ENCODE results near the gene STYXL1. TPM values are rescaled to one million over a fixed set of nuclear protein-coding genes. Genes with fewer than 3 reads are reported as not detected.
A peak's percentile ranks its signal among the peaks of the same experiment; 100 is the strongest.
"Not testable (repeated sequence)": the region's sequence is repeated elsewhere in the genome, so short reads cannot be mapped to it uniquely, and the experiment has no call there.

The STYXL1 gene
- total and polyA plus RNA-seq, 7 donors, result 9.4 to 81.4 (median 30.7) TPM

DNA sequence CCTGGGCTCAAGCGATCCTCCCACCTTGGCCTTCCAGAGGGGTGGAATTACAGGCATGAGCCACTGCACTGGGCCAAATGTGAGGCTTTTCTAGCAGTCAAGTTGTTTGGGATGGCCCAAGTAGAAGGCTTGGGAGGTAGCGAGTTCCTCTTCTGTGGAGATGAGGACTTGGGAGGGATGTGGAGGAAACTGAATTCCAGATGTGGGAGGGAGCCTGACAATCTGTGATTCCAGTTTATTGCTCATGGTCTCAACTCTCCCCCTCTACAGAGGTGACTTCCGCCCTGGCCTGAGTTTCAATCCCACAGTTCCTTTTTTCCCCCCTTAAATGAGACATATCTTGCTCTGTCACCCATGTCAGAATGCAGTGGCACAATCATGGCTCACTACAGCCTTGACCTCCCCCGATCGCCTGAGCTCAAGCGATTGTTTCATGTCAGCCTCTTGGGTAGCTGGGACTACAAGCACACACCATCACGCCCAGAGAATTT lies 3.4 kb downstream of the STYXL1 start:
- WGBS, 2 donors, result 95 to 98% methylated on average over 7 of the region's 7 CpGs
- no peaks in the 10 kb centered on the region for H3K27me3 ChIP-seq
- H3K36me3 ChIP-seq, result peaks cover 0 to 8% (median 0%) of the 10 kb centered on the region in 4 donors
- TF ChIP-seq POLR2AphosphoS5 (IDR thresholded peaks at IDR 0.05) (no peak), POLR2A (IDR thresholded peaks at IDR 0.05) (no peak), EP300 (IDR thresholded peaks at IDR 0.05) (no peak)
- TF ChIP-seq, protein P1, sequence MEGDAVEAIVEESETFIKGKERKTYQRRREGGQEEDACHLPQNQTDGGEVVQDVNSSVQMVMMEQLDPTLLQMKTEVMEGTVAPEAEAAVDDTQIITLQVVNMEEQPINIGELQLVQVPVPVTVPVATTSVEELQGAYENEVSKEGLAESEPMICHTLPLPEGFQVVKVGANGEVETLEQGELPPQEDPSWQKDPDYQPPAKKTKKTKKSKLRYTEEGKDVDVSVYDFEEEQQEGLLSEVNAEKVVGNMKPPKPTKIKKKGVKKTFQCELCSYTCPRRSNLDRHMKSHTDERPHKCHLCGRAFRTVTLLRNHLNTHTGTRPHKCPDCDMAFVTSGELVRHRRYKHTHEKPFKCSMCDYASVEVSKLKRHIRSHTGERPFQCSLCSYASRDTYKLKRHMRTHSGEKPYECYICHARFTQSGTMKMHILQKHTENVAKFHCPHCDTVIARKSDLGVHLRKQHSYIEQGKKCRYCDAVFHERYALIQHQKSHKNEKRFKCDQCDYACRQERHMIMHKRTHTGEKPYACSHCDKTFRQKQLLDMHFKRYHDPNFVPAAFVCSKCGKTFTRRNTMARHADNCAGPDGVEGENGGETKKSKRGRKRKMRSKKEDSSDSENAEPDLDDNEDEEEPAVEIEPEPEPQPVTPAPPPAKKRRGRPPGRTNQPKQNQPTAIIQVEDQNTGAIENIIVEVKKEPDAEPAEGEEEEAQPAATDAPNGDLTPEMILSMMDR (IDR thresholded peaks at IDR 0.05), result no peak
- H3K4me3 ChIP-seq, result no peak overlapping the region
- H3K9me3 ChIP-seq, result no peaks in the 10 kb centered on the region
- peaks cover 0 to 31% (median 22%) of the 10 kb centered on the region in 4 donors for H3K4me1 ChIP-seq
- DNase-seq, result no peak
- intact Hi-C loops (cut with DNase I), result loop anchor here (10.0 kb wide), 1 partner anchor 120 kb away; no protein-coding TSS in a partner anchor
- H3K27ac ChIP-seq, result no peak overlapping the region

DNA sequence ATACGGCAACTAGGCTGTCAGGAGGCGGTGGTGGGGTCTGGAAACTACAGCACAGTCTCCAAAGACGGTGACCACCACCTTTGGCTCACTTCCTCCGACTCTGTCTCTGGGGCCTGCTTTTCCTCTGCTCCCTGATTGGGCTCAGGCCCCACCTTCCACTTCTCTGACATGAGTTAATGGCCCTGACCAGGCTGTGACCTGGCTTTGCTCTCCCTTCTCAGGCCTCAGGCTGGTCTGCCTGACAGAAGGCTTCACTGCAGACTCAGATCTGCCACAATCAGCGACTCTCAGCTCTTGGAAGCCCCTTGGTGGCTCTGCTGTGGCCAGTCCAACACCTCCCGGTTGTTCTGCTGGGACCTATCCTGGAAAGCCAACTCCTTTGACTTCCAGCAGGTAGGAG lies 7.7 kb downstream of the STYXL1 start:
- H3K4me1 ChIP-seq, result peaks cover 0 to 12% (median 6%) of the 10 kb centered on the region in 4 donors
- 87 to 93% methylated on average over 6 of the region's 6 CpGs for WGBS, 2 donors
- no peak for TF ChIP-seq EP300 (IDR thresholded peaks at IDR 0.05)
- TF ChIP-seq POLR2A (IDR thresholded peaks at IDR 0.05), result no peak
- TF ChIP-seq POLR2AphosphoS5 (IDR thresholded peaks at IDR 0.05), result no peak
- TF ChIP-seq, protein P1 (IDR thresholded peaks at IDR 0.05), result no peak
- no peaks in the 10 kb centered on the region for H3K27me3 ChIP-seq
- intact Hi-C loops (cut with DNase I), result loop anchor here (10.0 kb wide), 1 partner anchor 125 kb away; no protein-coding TSS in a partner anchor
- DNase-seq, result no peak
- H3K4me3 ChIP-seq, result no peak overlapping the region
- H3K9me3 ChIP-seq, result no peaks in the 10 kb centered on the region
- H3K27ac ChIP-seq, result no peak overlapping the region
- H3K36me3 ChIP-seq, result peaks cover 0 to 8% (median 0%) of the 10 kb centered on the region in 4 donors

DNA sequence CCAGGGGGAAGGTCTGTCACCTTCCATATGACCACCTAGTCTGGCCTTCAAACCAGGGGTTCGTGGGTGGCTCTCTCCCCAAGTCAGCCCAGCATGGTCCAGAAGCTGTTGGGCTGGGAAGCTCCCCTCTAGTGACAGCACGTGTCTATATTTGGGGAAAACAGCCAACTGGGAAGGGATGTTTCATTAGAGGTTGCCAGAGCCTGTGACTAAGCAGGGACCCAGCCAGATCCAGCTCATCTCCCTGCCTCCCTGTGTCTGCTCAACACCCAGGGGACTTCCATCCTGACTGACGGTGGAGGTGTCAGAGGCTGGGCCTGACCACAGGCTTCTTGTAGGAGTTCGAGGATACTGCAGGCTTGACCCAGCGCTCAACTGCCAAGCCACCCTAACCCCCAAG lies 10.5 kb downstream of the STYXL1 start:
- peaks cover 0 to 8% (median 0%) of the 10 kb centered on the region in 4 donors for H3K36me3 ChIP-seq
- H3K4me1 ChIP-seq, result peaks cover 0 to 12% (median 6%) of the 10 kb centered on the region in 4 donors
- DNase-seq, result peak; percentile 85
- H3K9me3 ChIP-seq, result no peaks in the 10 kb centered on the region
- no peaks in the 10 kb centered on the region for H3K27me3 ChIP-seq
- intact Hi-C loops (cut with DNase I), result no loop called here
- no peak overlapping the region for H3K4me3 ChIP-seq
- WGBS, 2 donors, result 82 to 90% methylated on average over 5 of the region's 5 CpGs
- H3K27ac ChIP-seq, result peak overlapping the region in 1 of 4 donors; percentile 57
- TF ChIP-seq POLR2AphosphoS5 (IDR thresholded peaks at IDR 0.05), result peak in 1 of 4 donors; percentile 24
- no peak for TF ChIP-seq POLR2A (IDR thresholded peaks at IDR 0.05)

DNA sequence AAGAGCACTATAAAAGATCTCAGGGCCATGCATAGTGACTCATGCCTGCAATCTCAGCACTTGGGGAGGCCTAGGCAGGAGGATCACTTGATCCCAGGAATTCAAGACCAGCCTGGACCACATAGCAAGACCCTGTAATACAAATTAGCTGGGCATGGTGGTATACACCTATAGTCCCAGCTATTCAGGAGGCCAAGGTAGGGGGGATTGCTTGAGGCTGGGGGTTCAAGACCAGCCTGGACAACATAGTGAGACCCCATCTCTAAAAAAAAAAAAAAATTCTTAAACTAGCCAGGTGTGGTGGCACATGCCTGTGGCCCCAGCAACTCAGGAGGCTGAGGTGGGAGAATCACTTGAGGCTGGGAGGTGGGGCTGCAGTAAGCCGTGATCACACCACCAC lies 15.8 kb downstream of the STYXL1 start:
- 98% methylated on average over 1 of the region's 1 CpG for WGBS, 2 donors
- Histone ChIP-seq H3K4me1 (peaks cover 0 to under 1% (median under 1%) of the 10 kb centered on the region in 4 donors), H3K9me3 (no peaks in the 10 kb centered on the region), H3K4me3 (no peak overlapping the region), H3K27ac (no peak overlapping the region), H3K27me3 (no peaks in the 10 kb centered on the region), H3K36me3 (no peaks in the 10 kb centered on the region)
- no peak for DNase-seq
- intact Hi-C loops (cut with DNase I), result no loop called here
- no peak for TF ChIP-seq EP300 (IDR thresholded peaks at IDR 0.05)
- TF ChIP-seq POLR2AphosphoS5 (IDR thresholded peaks at IDR 0.05), result no peak
- no peak for TF ChIP-seq POLR2A (IDR thresholded peaks at IDR 0.05)
- TF ChIP-seq, protein P1 (IDR thresholded peaks at IDR 0.05), result no peak

DNA sequence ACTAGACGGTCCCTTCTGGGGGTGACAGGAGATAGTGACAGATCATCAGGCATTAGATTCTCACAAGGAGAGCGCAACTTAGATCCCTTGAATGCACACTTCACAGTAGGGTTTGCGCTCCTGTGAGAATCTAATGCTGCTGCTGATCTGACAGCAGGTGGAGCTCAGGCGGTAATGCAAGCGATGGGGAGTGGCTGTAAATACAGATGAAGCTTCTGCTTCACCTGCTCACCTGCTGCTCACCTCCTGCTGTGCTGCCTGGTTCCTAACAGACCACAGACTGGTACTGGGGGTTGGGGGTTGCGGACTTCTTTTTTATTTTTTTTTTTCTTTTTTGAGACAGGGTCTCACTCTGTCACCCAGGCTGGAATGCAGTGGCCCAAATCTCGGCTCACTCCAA lies 18.1 kb downstream of the STYXL1 start:
- H3K27ac ChIP-seq; H3K36me3 ChIP-seq; H3K4me1 ChIP-seq; intact Hi-C loops (cut with DNase I); DNase-seq; H3K4me3 ChIP-seq; H3K27me3 ChIP-seq; H3K9me3 ChIP-seq: not testable (repeated sequence)
- WGBS, 2 donors, result 84 to 95% methylated on average over 7 of the region's 7 CpGs

DNA sequence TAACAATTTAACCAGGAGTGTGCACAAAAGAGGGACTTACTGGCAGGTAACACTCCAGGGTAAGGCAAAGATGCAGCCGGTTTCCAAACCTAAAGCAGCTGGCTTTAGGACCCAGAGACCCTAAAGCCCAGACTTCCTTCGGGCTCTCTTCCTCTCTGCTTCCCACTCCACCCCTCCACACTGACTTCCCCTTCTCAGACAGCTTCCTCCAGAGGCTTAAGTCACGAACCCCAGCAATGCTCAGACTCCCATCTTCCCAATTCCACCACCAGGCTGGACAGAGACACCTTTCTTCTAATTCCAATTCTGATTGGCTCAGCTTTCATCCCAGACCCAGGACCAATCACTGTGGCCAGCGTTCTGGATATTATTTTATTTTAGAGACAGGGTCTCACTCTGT lies 24.8 kb downstream of the STYXL1 start:
- Histone ChIP-seq H3K4me1 (peaks cover 0 to 5% (median 0%) of the 10 kb centered on the region in 4 donors), H3K36me3 (peaks cover 0 to 24% (median 8%) of the 10 kb centered on the region in 4 donors), H3K9me3 (no peaks in the 10 kb centered on the region), H3K27me3 (no peaks in the 10 kb centered on the region), H3K27ac (no peak overlapping the region), H3K4me3 (no peak overlapping the region)
- DNase-seq, result no peak
- intact Hi-C loops (cut with DNase I), result no loop called here
- 49 to 67% methylated on average over 4 of the region's 4 CpGs for WGBS, 2 donors
- TF ChIP-seq, protein P1 (IDR thresholded peaks at IDR 0.05), result no peak
- TF ChIP-seq EP300 (IDR thresholded peaks at IDR 0.05), result no peak
- TF ChIP-seq POLR2AphosphoS5 (IDR thresholded peaks at IDR 0.05), result no peak
- no peak for TF ChIP-seq POLR2A (IDR thresholded peaks at IDR 0.05)

Measured in sigmoid colon (tissue), 7 donors.